Measurements from ENCODE around the gene TRDMT1.

Gene TRDMT1

GRCh38 chr10:17200912-17201793 is at the start of gene TRDMT1:
Gene TRDMT1 (minus strand): TSS chr10:17201672. CDS start chr10:17201634, 38 bp downstream.
- peak; percentile 89 for DNase-seq

DNA sequence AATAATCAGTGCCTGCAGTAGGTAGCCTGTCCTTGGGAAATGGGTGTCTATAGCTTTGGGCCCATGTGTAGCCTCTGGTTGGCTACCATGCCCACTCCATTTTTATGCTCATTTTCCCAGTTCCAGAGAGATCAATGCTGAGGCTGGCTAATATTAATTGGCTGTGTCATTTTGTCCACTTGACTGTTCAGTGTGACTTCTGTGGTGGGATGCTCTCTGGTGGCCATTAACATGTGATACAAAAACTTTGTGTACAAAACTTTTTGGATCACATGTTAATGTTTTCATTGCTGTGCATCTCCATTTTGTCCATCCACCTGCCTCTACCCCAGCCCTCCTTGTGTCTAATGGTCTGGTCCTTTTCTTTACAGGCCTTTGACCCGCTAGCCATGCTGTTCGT is 49.3 kb upstream of the TRDMT1 start:
- no peak for DNase-seq

GRCh38 chr10:17249820-17250219 is 48.3 kb upstream of the TRDMT1 start:
- DNase-seq: no peak

DNA sequence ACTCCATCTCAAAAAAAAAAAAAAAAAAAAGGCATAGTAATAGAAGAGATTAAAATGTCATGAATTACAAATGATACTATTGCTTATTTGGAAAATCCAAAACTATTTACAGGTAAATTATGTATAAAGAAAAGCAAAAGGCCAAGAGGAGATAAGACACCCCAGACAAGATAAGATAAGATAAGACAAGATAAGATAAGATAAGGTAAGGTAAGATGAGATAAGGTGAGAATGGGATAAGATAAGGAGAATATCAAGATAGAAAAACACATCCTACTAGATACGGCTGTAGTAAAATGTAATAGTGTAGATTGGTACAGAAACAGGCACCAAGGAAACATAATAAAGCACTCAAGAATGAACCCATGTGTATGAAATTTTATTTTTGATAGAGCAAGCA is 47.5 kb upstream of the TRDMT1 start:
- no peak for DNase-seq

DNA sequence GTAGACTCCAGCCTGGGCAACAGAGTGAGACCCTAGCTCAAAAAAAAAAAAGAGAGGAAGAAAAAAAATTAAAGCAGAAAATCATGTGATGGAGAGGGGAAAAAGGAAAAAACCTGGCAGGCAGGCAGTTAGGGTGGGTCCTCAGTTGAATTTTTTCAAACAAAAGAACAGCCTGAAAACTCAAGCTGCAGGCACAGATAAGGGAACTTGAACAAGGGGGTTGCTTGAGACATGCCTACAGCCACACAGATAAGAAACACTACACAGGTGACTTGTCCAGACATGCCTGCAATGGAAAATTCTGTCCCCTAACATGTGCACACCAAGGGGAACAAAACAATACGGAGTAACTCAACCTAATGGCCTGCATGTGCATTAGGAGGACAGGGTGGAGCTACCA is 45.7 kb upstream of the TRDMT1 start:
- DNase-seq: no peak

GRCh38 chr10:17244700-17245365 is 43.4 kb upstream of the TRDMT1 start:
- DNase-seq: no peak

GRCh38 chr10:17241611-17242333 is 40.3 kb upstream of the TRDMT1 start:
- no peak for DNase-seq

DNA sequence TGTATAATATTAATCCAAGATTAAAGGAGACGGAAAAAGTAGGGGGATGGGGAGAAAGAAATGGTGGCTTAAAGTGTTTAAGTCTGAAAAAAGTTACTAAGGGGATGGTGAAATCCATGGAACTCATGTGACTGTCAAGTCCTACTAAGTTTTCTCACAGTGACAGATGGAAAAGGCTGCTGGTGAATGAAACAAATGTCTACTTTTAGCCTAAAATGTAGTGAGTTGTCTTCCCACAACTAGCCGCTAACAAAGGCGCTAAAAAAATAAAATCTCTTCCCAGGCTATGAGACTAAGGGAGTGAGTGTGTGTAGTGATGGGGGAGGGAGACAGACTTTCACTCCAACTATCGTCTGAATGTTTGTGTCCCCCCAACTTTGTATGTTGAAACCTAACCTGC is 39.1 kb upstream of the TRDMT1 start:
- DNase-seq: no peak

- no peak for DNase-seq
These were observed 38.6 kb upstream of the TRDMT1 start for GRCh38 chr10:17240096-17240495.

GRCh38 chr10:17239345-17240085 is 38.0 kb upstream of the TRDMT1 start:
- no peak for DNase-seq

DNA sequence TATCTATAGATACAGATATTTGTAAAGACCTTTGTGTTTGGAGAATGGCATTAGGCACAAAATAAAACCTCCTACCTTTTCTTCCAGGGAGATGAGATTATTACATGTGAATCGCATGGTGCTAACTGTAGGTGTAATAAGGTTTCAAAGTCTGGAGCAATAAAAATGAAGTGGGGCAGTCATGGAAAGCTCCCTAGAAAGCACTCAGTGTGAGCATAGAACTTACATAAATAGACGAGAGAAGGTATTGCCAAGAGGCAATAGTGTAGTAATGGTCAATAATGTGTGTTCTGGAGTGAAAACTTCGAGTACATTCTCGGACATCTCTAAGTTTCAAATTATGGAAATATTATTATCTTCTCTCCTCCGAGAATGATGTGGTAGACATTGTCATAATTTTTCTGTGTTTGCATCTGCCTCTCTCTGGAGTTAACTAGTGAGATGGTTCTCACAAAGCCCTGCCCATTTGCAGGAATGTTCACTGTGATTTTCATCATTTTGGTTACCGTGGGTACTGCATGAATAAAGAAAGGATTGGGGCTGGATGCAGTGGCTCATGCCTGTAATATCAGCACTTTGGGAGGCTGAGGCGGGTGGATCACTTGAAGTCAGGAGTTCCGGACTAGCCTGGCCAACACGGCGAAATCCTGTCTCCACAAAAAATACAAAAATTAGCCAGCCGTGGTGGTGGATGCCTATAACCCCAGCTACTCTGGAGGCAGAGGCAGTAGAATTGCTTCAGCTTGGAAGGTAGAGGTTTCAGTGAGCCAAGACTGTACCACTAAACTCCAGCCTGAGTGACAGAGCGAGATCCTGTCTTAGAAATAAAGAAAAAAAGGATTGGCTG is 37.2 kb upstream of the TRDMT1 start:
- DNase-seq: no peak

GRCh38 chr10:17237915-17238444 is 36.5 kb upstream of the TRDMT1 start:
- no peak for DNase-seq

- no peak for DNase-seq
These were observed 35.7 kb upstream of the TRDMT1 start for GRCh38 chr10:17237149-17237527.

DNA sequence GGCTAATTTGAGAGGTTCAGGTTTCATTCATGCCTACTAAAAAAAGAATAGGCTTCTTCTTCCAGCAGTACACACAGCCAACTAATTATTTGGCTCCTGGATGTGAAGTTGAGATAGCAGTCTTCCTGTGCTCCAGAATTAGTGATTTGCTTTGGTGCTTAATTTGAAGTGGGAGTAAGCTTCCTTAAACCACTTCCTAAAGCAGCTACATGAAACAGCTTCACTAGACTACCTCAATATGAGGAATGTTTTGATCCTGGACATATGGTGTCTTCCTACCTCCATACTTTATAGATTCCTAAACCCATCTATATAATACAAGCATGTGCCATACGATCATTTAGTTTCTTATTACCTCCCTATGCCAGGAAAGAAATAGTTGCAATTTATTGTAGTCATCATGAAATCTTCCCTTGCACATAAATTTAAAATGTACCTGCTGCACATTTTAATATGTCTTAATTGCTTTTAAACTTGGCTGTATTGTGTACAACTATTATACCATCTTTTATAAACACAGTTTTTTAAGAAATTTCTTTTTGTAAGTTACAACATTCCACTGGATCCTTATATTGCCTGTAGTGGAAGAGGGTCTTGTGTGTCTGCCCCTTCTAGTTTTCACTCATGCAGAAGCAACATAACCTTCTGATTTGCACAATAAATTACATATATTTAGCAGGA is 35.1 kb upstream of the TRDMT1 start:
- no peak for DNase-seq

- DNase-seq: no peak
These were observed 33.7 kb upstream of the TRDMT1 start for GRCh38 chr10:17235136-17235535.

DNA sequence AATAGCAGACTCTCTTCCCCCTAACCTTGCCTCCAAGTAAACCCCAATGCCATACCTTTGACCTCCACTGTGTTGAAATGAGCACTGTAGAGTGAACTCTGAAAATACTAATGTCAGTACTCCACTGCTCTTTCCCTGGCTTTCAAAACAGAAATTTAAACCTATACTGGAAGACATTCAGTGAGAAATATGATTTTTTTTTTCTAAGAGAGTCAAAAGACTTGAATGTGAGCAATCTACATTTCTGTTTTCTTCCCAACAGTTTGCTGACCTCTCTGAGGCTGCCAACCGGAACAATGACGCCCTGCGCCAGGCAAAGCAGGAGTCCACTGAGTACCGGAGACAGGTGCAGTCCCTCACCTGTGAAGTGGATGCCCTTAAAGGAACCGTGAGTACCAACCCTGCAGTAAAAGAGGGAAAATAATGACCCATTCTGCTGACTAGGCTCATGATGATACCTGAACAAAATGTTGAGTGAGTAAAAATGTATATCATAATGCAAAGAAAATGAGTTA is 33.0 kb upstream of the TRDMT1 start:
- DNase-seq: no peak

GRCh38 chr10:17233286-17233991 is 32.0 kb upstream of the TRDMT1 start:
- DNase-seq: no peak

DNA sequence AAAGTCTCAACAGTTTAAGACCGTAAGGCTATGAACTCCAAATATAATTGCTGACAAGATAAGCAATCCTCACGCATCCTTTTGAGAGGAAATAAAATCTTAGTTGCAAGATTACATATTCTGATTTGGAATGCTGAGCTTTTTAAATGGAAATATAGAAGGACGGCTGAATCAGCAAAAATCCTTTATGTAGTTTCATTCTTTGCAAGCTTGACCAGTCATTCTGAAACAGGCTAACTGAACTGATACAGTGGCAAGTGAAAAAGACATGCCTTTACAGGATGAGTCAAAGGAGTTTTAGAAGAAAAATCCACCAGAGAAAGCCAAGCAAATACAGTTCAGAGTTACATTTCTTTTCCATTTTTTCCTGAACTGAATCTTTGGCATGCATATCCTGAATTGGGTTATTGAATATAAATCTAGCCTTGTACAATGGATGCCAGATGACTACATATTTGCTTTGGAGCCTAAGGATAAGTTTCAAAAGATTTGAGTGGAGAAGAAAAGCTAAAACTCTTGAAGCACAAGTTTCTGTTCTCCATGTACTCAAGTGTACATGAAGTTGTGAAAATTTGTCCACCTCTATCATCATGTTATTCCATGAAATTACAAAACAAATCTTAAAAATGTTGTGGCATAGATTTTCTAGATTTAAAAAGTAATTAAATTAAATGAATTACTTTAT is 30.9 kb upstream of the TRDMT1 start:
- DNase-seq: no peak

GRCh38 chr10:17231788-17232187 is 30.3 kb upstream of the TRDMT1 start:
- DNase-seq: no peak
